ENCODE measurements around the gene GYPC. TPM values are rescaled to one million over a fixed set of nuclear protein-coding genes. Genes with fewer than 3 reads are reported as not detected.
A peak's percentile ranks its signal among the peaks of the same experiment; 100 is the strongest.

GYPC gene
- total RNA-seq, 1 experiment from 2014 or later, result 13.6 TPM

DNA sequence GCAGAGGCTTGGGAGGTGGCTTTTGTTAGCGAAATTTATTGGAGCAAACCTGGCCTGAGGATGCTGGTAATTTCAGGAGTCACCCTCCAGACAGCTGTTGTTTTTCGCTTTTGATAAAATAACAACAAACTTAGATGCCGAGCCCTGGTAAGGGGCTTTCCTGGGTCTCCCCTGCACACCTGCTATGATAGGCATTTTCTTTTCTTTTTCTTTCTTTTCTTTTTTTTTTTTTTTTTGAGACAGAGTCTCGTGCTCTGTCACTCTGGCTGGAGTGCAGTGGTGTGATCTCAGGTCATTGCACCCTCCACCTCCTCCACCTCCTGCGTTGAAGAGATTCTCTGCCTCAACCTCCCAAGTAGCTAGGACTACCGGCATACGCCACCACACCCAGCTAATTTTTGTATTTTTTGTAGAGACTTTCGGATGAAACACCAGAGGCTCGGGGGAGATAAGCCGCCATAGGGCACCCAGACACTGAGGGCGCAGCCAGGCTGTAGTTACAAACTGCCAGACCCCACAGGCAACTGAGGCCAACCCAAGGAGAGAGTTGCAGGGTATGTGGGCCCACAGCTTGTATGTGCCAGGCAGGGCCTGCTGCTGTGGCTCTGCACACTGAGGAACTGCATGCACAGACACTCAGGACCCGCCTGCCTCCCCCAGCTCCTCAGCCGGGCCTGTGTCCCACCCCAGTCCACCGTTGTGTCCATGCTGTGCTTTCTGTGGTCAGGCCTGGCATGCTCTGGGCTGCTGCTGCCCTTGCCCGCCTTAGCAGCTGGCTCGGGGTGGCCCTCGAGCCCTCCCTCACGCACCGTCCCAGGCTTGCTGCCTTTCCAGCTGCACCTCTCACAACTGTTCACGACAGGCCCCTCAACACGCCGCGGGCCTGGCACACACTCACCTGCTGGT is 3.9 kb downstream of the GYPC start:
- H3K9me3 ChIP-seq (ENCODE audit: control insufficient read depth, low read depth, low read length), result no peaks in the 10 kb centered on the region
- H3K4me1 Mint-ChIP-seq, result peaks cover 42 to 44% of the 10 kb centered on the region in 2 experiments

More for the DNA sequence above, 3.9 kb downstream of the GYPC start:
- no peak overlapping the region for H4K5ac ChIP-seq (ENCODE audit: insufficient read length, low read depth, low read length)
- no peak overlapping the region for H3K4ac ChIP-seq (ENCODE audit: low read depth, low read length)
- no CpG with 5 or more reads among the region's 23 CpGs for WGBS (ENCODE audit: extremely low coverage, insufficient read length, low lambda C conversion rate)
- no peaks in the 10 kb centered on the region for H4K20me1 ChIP-seq (ENCODE audit: control insufficient read depth, insufficient read depth, insufficient read length)
- DNase-seq, result no peak
- no peaks in the 10 kb centered on the region for H3K79me1 ChIP-seq (ENCODE audit: insufficient read depth, low read depth, low read length, poor library complexity, severe bottlenecking)
- H3K56ac ChIP-seq (ENCODE audit: insufficient read length, low read depth, low read length), result no peak overlapping the region
- Mint-ChIP-seq H3K4me3 (no peak overlapping the region), H3K27me3 (ENCODE audit: low read depth) (peaks cover 18% of the 10 kb centered on the region), H3K27ac (peak overlapping the region in 2 of 3 experiments; percentile 49 to 72; a peak in 3 of 7 replicates), H3K9me3 (0 out of 5 replicates have a peak, but pooled peaks cover 0 to 3% of the 10 kb centered on the region in 2 experiments), H3K36me3 (ENCODE audit: insufficient read depth in 1 of 3, low read depth in 3 of 3) (no peaks in the 10 kb centered on the region; a peak in 1 of 7 replicates)
- no peak overlapping the region for H2BK20ac ChIP-seq (ENCODE audit: low read depth, low read length, poor library complexity, severe bottlenecking)
- H3K14ac ChIP-seq (ENCODE audit: insufficient read depth, low read length), result no peak overlapping the region; the same call in 1 of the 2 replicates
- no peak overlapping the region for H4K91ac ChIP-seq (ENCODE audit: insufficient read length, low read depth, low read length)
- H3K27me3 ChIP-seq (ENCODE audit: insufficient read depth, low read length), result no peaks in the 10 kb centered on the region
- H2AFZ ChIP-seq (ENCODE audit: low read length), result no peak overlapping the region
- no peak overlapping the region for H2AK5ac ChIP-seq (ENCODE audit: insufficient read length, low read length)
- H3K9ac ChIP-seq (ENCODE audit: extremely low read depth, insufficient read length, low read length), result no peak overlapping the region
- peak overlapping the region; percentile 27 for H3K18ac ChIP-seq (ENCODE audit: insufficient read length, low read depth, low read length)
- no peak overlapping the region for H2BK12ac ChIP-seq (ENCODE audit: insufficient read length, low read depth, low read length)
- H3K27ac ChIP-seq (ENCODE audit: insufficient read length, low read depth, low read length), result no peak overlapping the region
- no peak overlapping the region for H3K4me2 ChIP-seq (ENCODE audit: insufficient read depth, insufficient read length, low read length)
- no peak overlapping the region for H3T11ph ChIP-seq (ENCODE audit: low read length)
- TF ChIP-seq CTCF (conservative IDR thresholded peaks at IDR 0.05), result no peak
- no peak overlapping the region for H2BK120ac ChIP-seq (ENCODE audit: low read depth, low read length, poor library complexity, severe bottlenecking)
- no peak overlapping the region for H3K23ac ChIP-seq (ENCODE audit: insufficient read length, low read depth, low read length)
- peaks cover 8% of the 10 kb centered on the region for H3K4me1 ChIP-seq (ENCODE audit: insufficient read depth, low read length)
- H3K79me2 ChIP-seq (ENCODE audit: insufficient read depth, low read length), result 0 out of 2 replicates have a peak, but pooled peaks cover 2% of the 10 kb centered on the region
- H2BK5ac ChIP-seq (ENCODE audit: insufficient read length, low read length), result no peak overlapping the region
- H4K8ac ChIP-seq (replicated peaks; ENCODE audit: insufficient read length, low read depth, low read length), result no peak overlapping the region
- H2BK15ac ChIP-seq (ENCODE audit: low read depth, low read length), result no peak overlapping the region
- peaks cover 19% of the 10 kb centered on the region for H3K23me2 ChIP-seq (ENCODE audit: insufficient read length, low read depth, low read length, poor library complexity, severe bottlenecking)
